VCaP (cell line): ENCODE results near the gene MAP3K5.
A peak's percentile ranks its signal among the peaks of the same experiment; 100 is the strongest.

ENCODE experiments used
- H3K27ac ChIP-seq: fragments of 450-650 bp; 2 replicates; pipeline ENCODE4 v1.5.1; 2017
- CTCF ChIP-seq: fragments of 450-650 bp; conservative IDR thresholded peaks from 2 replicates; pipeline ENCODE4 v1.5.1; 2017; ENCODE audit warnings: mild to moderate bottlenecking, moderate library complexity

MAP3K5 gene

GRCh38 chr6:136647363-136647852, 144.9 kb downstream of the MAP3K5 start:
- H3K27ac ChIP-seq = no peak overlapping the region
- TF ChIP-seq CTCF = no peak

DNA sequence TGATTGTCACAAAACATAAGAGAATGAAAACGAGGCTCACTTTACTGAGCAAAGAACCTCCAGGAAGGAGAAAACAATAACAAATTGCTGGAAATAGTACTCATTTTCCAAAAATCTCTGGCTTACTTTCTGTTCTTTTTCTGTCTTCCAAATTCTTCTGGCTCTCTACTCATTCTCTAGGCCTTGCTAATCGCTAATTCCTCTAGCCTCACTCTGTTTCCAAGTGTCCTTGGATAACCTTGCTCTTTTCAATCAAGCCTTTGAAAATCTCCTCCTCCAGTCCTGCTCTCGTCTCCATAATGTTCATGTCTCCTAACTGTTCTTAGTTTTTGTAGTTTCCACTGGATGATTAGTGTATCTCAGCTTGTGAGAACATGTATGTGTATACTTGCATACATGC, 145.9 kb downstream of the MAP3K5 start:
- no peak for TF ChIP-seq CTCF
- H3K27ac ChIP-seq = no peak overlapping the region

DNA sequence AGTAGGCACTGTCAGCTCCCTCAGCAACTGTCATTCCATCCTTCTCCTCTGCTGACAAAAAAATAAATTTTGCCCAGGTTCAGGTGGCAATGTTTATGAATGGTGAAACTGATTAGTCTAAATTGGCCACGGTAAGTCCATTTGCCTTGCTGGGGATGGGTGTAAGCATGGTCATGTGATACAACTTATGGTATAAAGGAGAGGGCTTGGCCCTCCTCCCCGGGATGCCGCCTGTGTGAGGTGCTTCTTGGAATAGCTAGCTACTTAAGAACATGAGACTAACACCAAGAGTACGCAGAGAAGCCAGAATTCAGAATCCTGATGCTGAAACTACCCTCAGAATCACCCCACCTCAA, 147.7 kb downstream of the MAP3K5 start:
- no peak for TF ChIP-seq CTCF
- H3K27ac ChIP-seq = peak overlapping the region; percentile 65

GRCh38 chr6:136643850-136644596, 148.3 kb downstream of the MAP3K5 start:
- peak; percentile 93 for TF ChIP-seq CTCF
- H3K27ac ChIP-seq = peak overlapping the region; percentile 65

- H3K27ac ChIP-seq = peak overlapping the region; percentile 65; the same call in 1 of the 2 replicates
- no peak for TF ChIP-seq CTCF
These were observed 150.3 kb downstream of the MAP3K5 start for GRCh38 chr6:136641873-136642465.

- no peak for TF ChIP-seq CTCF
- no peak overlapping the region for H3K27ac ChIP-seq
These were observed 151.1 kb downstream of the MAP3K5 start for GRCh38 chr6:136641166-136641565.

DNA sequence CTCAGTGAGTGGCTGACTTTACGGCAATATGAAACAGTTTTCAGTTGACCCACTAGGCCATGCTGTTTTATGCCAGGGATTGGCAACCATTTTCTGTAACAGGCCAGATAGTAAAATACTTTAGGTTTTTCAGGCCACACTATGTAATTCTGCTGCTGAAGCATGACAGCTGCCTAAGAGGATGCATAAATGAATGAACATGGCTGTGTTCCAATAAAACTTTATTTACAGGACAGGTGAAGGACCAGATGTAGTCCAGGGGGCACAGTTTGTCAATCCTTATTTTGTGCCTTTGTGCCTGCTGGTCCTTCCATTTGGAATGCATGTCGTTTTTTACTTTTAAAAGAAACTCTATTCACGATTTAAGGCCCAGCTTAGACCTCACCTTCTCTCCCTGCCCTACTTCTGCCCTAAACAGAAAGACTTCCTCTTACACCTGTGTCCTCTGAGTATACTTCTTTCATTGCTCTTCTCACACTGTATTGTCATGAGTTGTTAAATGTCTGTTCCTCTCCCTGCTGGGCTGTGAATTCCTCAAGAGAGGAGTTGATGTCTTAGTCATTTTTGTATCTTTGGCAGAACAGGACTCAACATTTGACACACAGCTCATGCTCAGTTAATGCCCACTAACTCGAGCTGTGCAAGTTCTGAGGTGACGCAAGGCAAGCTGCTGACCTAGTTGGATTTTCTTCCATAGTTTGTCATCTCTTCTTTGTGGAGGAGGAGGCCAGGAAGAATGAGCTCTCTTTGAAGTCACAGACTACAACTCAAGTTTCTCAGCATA, 152.0 kb downstream of the MAP3K5 start:
- no peak for TF ChIP-seq CTCF
- no peak overlapping the region for H3K27ac ChIP-seq
